Thyroid gland (tissue), 4 donors: Measurements from ENCODE around the gene PSEN2.

Experiments used
- CTCF ChIP-seq, 6 experiments: fragments of 200-600 bp in 3 of 6; fragments of 450-650 bp in 3 of 6; sonication (generic) in 3 of 6; IDR thresholded peaks; one replicate each; pipeline ENCODE4 v1.5.1; 2016 to 2019; ENCODE audit warnings: antibody characterized with exemption in 6 of 6, mild to moderate bottlenecking in 2 of 6, inconsistent platforms in 1 of 6, moderate library complexity in 1 of 6
- POLR2A ChIP-seq, 2 donors: fragments of 450-650 bp; IDR thresholded peaks; one replicate each; pipeline ENCODE4 v1.6.1; 2017; ENCODE audit warnings: antibody characterized with exemption in 2 of 2, mild to moderate bottlenecking in 2 of 2, moderate library complexity in 1 of 2

- no peak for TF ChIP-seq CTCF (IDR thresholded peaks at IDR 0.05)
- TF ChIP-seq POLR2A (IDR thresholded peaks at IDR 0.05) = no peak
Measured at GRCh38 chr1:226882631-226883409, 12.4 kb downstream of the PSEN2 start.
